Stimulated activated CD8-positive, alpha-beta memory T cell treated with anti-CD3 and anti-CD28 coated beads, Interleukin-12 subunit alpha, Interleukin-12 subunit beta, amount 100 ng/mL, for 4 hours (primary cell): ENCODE data around the gene HFE.
"Not testable (repeated sequence)": the region's sequence is repeated elsewhere in the genome, so short reads cannot be mapped to it uniquely, and the experiment has no call there.

Source experiments
- DNase-seq: peaks from one replicate; pipeline ENCODE4 v3.0.0-alpha.2; 2020; ENCODE audit warnings: low read depth

Gene HFE

GRCh38 chr6:26059941-26060340, 27.3 kb upstream of the HFE start:
- no peak for DNase-seq

- DNase-seq: no peak
Measured at GRCh38 chr6:26064619-26065257, 22.5 kb upstream of the HFE start.

- DNase-seq: no peak
Measured at GRCh38 chr6:26065952-26066380, 21.3 kb upstream of the HFE start.

GRCh38 chr6:26067367-26067766, 19.9 kb upstream of the HFE start:
- no peak for DNase-seq

GRCh38 chr6:26068036-26068435, 19.2 kb upstream of the HFE start:
- DNase-seq: no peak

GRCh38 chr6:26071135-26071534, 16.1 kb upstream of the HFE start:
- DNase-seq: no peak

- no peak for DNase-seq
Measured at GRCh38 chr6:26075063-26075717, 12.0 kb upstream of the HFE start.

GRCh38 chr6:26078066-26078465, 9.2 kb upstream of the HFE start:
- DNase-seq: not testable (repeated sequence)

GRCh38 chr6:26081096-26081495, 6.1 kb upstream of the HFE start:
- DNase-seq: not testable (repeated sequence)

- DNase-seq: no peak
Measured at GRCh38 chr6:26086211-26086610, 1.0 kb upstream of the HFE start.

- no peak for DNase-seq
Measured at GRCh38 chr6:26088344-26088743, 1.1 kb downstream of the HFE start.

- no peak for DNase-seq
Measured at GRCh38 chr6:26089272-26089671, 2.0 kb downstream of the HFE start.

GRCh38 chr6:26092443-26092842, 5.2 kb downstream of the HFE start:
- DNase-seq: no peak

- DNase-seq: no peak
Measured at GRCh38 chr6:26094036-26094435, 6.8 kb downstream of the HFE start.

- DNase-seq: peak; percentile 27
Measured at GRCh38 chr6:26097268-26097875, 10.1 kb downstream of the HFE start.

- no peak for DNase-seq
Measured at GRCh38 chr6:26103141-26103769, 16.0 kb downstream of the HFE start.

GRCh38 chr6:26103770-26104456, 16.7 kb downstream of the HFE start:
- peak; percentile 71 for DNase-seq

- DNase-seq: no peak
Measured at GRCh38 chr6:26104457-26105108, 17.4 kb downstream of the HFE start.

- DNase-seq: no peak
Measured at GRCh38 chr6:26105109-26105730, 18.0 kb downstream of the HFE start.

GRCh38 chr6:26105842-26106241, 18.6 kb downstream of the HFE start:
- DNase-seq: no peak

- DNase-seq: no peak
Measured at GRCh38 chr6:26107935-26108334, 20.7 kb downstream of the HFE start.
